HG02943 (cell line): ENCODE measurements around the gene SEC23B.

Experiments
- ATAC-seq: cut with Tn5 transposase; IDR thresholded peaks from one replicate; pipeline ENCODE4 v1.9.1; 2021; ENCODE audit warnings: mild to moderate bottlenecking, low read depth, moderate library complexity; ENCODE audit not compliant: unreplicated experiment

SEC23B gene

GRCh38 chr20:18580012-18580411, 72.3 kb downstream of the SEC23B start:
- ATAC-seq: no peak

- ATAC-seq: no peak
These were observed 77.4 kb downstream of the SEC23B start for GRCh38 chr20:18585134-18585533.

- peak; percentile 87 for ATAC-seq
These were observed 80.2 kb downstream of the SEC23B start, which contains the start of gene DTD1 for GRCh38 chr20:18587665-18588573. DTD1 (plus strand) TSS chr20:18588054; CDS start chr20:18588073, 19 bp downstream.

- no peak for ATAC-seq
These were observed 80.8 kb downstream of the SEC23B start for GRCh38 chr20:18588574-18588933.

- no peak for ATAC-seq
These were observed 82.4 kb downstream of the SEC23B start for GRCh38 chr20:18589941-18590674.

GRCh38 chr20:18596270-18596669, 88.5 kb downstream of the SEC23B start:
- no peak for ATAC-seq

- no peak for ATAC-seq
These were observed 102.0 kb downstream of the SEC23B start for GRCh38 chr20:18609741-18610140.
